GM12878 (cell line): Measurements from ENCODE around the gene AP2S1. TPM values are rescaled to one million over a fixed set of nuclear protein-coding genes. Genes with fewer than 3 reads are reported as not detected.

Experiments used
- CBX3 ChIP-seq: fragments of 200-600 bp; sonication (generic); IDR thresholded peaks from 2 replicates; pipeline ENCODE4 v1.6.1; 2016; ENCODE audit warnings: low read depth, borderline replicate concordance
- CEBPB ChIP-seq, 2 experiments: fragments of 150-350 bp in 1 of 2; IDR thresholded peaks; 2 replicates each; pipeline ENCODE4 v1.6.1; 2012 to 2014; ENCODE audit warnings: low read depth in 2 of 2, low read length in 2 of 2, borderline replicate concordance in 1 of 2, inconsistent platforms in 1 of 2
- DPF2 ChIP-seq: fragments of 450-650 bp; IDR thresholded peaks from 2 replicates; pipeline ENCODE4 v1.6.1; 2017; ENCODE audit warnings: mild to moderate bottlenecking
- ETV6 ChIP-seq, 2 experiments: fragments of 450-650 bp in 1 of 2; IDR thresholded peaks in 1 of 2; conservative IDR thresholded peaks in 1 of 2; 2 replicates each; pipeline ENCODE4 v1.6.1; 2014; ENCODE audit warnings: antibody characterized with exemption in 1 of 2, borderline replicate concordance in 1 of 2, low read depth in 1 of 2, mild to moderate bottlenecking in 1 of 2, moderate library complexity in 1 of 2
- HCFC1 ChIP-seq: fragments of 150-350 bp; IDR thresholded peaks from 2 replicates; pipeline ENCODE4 v1.6.1; 2014; ENCODE audit warnings: low read length
- IKZF1 ChIP-seq: fragments of 450-650 bp; conservative IDR thresholded peaks from 2 replicates; pipeline ENCODE4 v1.6.1; 2017; ENCODE audit warnings: antibody characterized with exemption, mild to moderate bottlenecking
- IRF4 ChIP-seq: IDR thresholded peaks from 2 replicates; pipeline ENCODE4 v1.6.1; 2011; ENCODE audit warnings: low read depth, low read length
- IRF5 ChIP-seq: fragments of 450-650 bp; IDR thresholded peaks from 2 replicates; pipeline ENCODE4 v1.6.1; 2017; ENCODE audit warnings: borderline replicate concordance
- MEF2A ChIP-seq: IDR thresholded peaks from 2 replicates; pipeline ENCODE4 v1.6.1; 2011; ENCODE audit warnings: low read depth, mild to moderate bottlenecking, low read length, moderate library complexity; ENCODE audit not compliant: insufficient read depth
- MXI1 ChIP-seq: fragments of 150-350 bp; IDR thresholded peaks from 2 replicates; pipeline ENCODE4 v1.6.1; 2011; ENCODE audit warnings: low read depth, mild to moderate bottlenecking, inconsistent platforms, low read length, improper control_type of control experiment
- MYC ChIP-seq: IDR thresholded peaks from 2 replicates; pipeline ENCODE4 v1.6.1; 2011; ENCODE audit warnings: mild to moderate bottlenecking, low read length, moderate library complexity, inconsistent platforms; ENCODE audit not compliant: insufficient read depth, insufficient replicate concordance, insufficient read length, severe bottlenecking
- NKRF ChIP-seq: fragments of 450-650 bp; conservative IDR thresholded peaks from 2 replicates; pipeline ENCODE4 v1.6.1; 2017; ENCODE audit warnings: mild to moderate bottlenecking, moderate library complexity
- POLR2A ChIP-seq: IDR thresholded peaks from 2 replicates; pipeline ENCODE4 v1.6.1; 2011; ENCODE audit warnings: low read depth, mild to moderate bottlenecking, low read length
- POLR2AphosphoS2 ChIP-seq: IDR thresholded peaks from 2 replicates; pipeline ENCODE4 v1.6.1; 2011; ENCODE audit warnings: low read depth, mild to moderate bottlenecking, low read length, improper control_type of control experiment, moderate library complexity
- RAD51 ChIP-seq: fragments of 450-650 bp; IDR thresholded peaks from 2 replicates; pipeline ENCODE4 v1.6.1; 2016; ENCODE audit warnings: moderate library complexity, mild to moderate bottlenecking, inconsistent platforms
- RUNX3 ChIP-seq: IDR thresholded peaks from 2 replicates; pipeline ENCODE4 v1.6.1; 2012; ENCODE audit warnings: low read length, inconsistent platforms
- SMAD1 ChIP-seq: fragments of 450-650 bp; IDR thresholded peaks from 2 replicates; pipeline ENCODE4 v1.6.1; 2018; ENCODE audit warnings: mild to moderate bottlenecking, low read depth; ENCODE audit not compliant: partially characterized antibody
- SP1 ChIP-seq: IDR thresholded peaks from one replicate; pipeline ENCODE4 v1.6.1; 2011; ENCODE audit warnings: low read depth, low read length
- TAF1 ChIP-seq: IDR thresholded peaks from 2 replicates; pipeline ENCODE4 v1.6.1; 2011; ENCODE audit warnings: mild to moderate bottlenecking, low read depth, low read length, borderline replicate concordance
- ZBTB11 ChIP-seq: fragments of 450-650 bp; formaldehyde crosslinking; IDR thresholded peaks from 2 replicates; pipeline ENCODE4 v1.5.0; 2022; ENCODE audit warnings: mild to moderate bottlenecking, missing genetic modification characterization
- ZSCAN29 ChIP-seq: fragments of 450-650 bp; IDR thresholded peaks from 2 replicates; pipeline ENCODE4 v1.6.1; 2017; ENCODE audit warnings: mild to moderate bottlenecking, moderate library complexity
- polyA plus RNA-seq, 11 experiments: library from polyadenylated mRNA; depleted of rRNA in 4 of 11; unstranded in 6 of 11; stranded (reverse) in 5 of 11; fragments of >200 nt; fragmentation: Nextera tagmentation in 4 of 11; fragmentation: Illumina TruSeq in 1 of 11; extraction: Ambion mirVana in 4 of 11; extraction: Trizol in 1 of 11; gene quantifications; 1 replicate in 1 of 11; 2 replicates in 10 of 11; pipeline versions ENCODE4 v1.2.1 to v1.2.3, GENCODE V29; 2011 to 2016; ENCODE audit warnings: inconsistent platforms in 2 of 11, missing spikeins in 2 of 11, low read depth in 1 of 11
- total RNA-seq, 4 experiments: library from RNA; depleted of rRNA in 3 of 4; stranded (reverse); fragments of >200 nt in 3 of 4; fragmentation: Illumina TruSeq in 1 of 4; extraction: Trizol in 1 of 4; gene quantifications; 2 replicates each; pipeline versions ENCODE4 v1.2.1 to v1.2.3, GENCODE V29; 2013 to 2021

The AP2S1 gene
- total and polyA plus RNA-seq, 10 of the 15 experiments (the other 5 are each of a cell fraction or from before 2014, with no cell fraction given) = 10.8 to 239 (median 104) TPM

GRCh38 chr19:46788262-46788967, 62.2 kb downstream of the AP2S1 start, which contains the start of gene SLC1A5 (continued):
- TF ChIP-seq ETV6 (conservative IDR thresholded peaks at IDR 0.05 in 1 of 2, IDR thresholded peaks at IDR 0.05 in 1 of 2; ENCODE audit: borderline replicate concordance in 1 of 2, low read depth in 1 of 2) (peak in 1 of 2 experiments; percentile 61; a peak in 1 of 4 replicates), RUNX3 (peak; percentile 64), ZSCAN29 (no peak), NKRF (peak; percentile 93), RAD51 (no peak), IRF4 (no peak), IKZF1 (peak; percentile 71; the same call in 1 of the 2 replicates), HCFC1 (no peak; the same call in 1 of the 2 replicates), MYC (peak; percentile 95), CBX3 (no peak), DPF2 (peak; percentile 29; the same call in 1 of the 2 replicates), TAF1 (peak; percentile 100), SMAD1 (no peak), POLR2A (peak; percentile 100), IRF5 (no peak), CEBPB (IDR thresholded peaks at IDR 0.05; ENCODE audit: borderline replicate concordance in 1 of 2, low read depth in 2 of 2, low read length in 2 of 2) (no peak), ZBTB11 (CRISPR knock-in tag) (no peak), MEF2A (0 out of 2 replicates have a peak, but pooled peaks have one; percentile 34), POLR2AphosphoS2 (peak; percentile 97), SP1 (peak; percentile 79), MXI1 (peak; percentile 99)
